DMS53 treated with DMSO at 0.1 percent for 48 hours (cell line): ENCODE data around the gene NIPAL4.
"Not testable (repeated sequence)": the region's sequence is repeated elsewhere in the genome, so short reads cannot be mapped to it uniquely, and the experiment has no call there.

Source experiments
- DNase-seq: peaks from one replicate; lab custom pipeline; 2025; ENCODE audit not compliant: unreplicated experiment; lab: John Stamatoyannopoulos, UW

NIPAL4 gene

GRCh38 chr5:157459715-157460599 lies at the start of gene NIPAL4:
Gene NIPAL4 (plus strand): TSS chr5:157460213. CDS start chr5:157460321, 108 bp downstream.
- DNase-seq, result no peak

- no peak for DNase-seq
Observed at GRCh38 chr5:157415838-157416237, 44.2 kb upstream of the NIPAL4 start.

GRCh38 chr5:157419521-157419920 lies 40.5 kb upstream of the NIPAL4 start:
- not testable (repeated sequence) for DNase-seq

- not testable (repeated sequence) for DNase-seq
Observed at GRCh38 chr5:157429920-157430319, 30.1 kb upstream of the NIPAL4 start.

GRCh38 chr5:157431544-157432200 lies 28.3 kb upstream of the NIPAL4 start:
- peak; percentile 56 for DNase-seq

GRCh38 chr5:157434096-157434495 lies 25.9 kb upstream of the NIPAL4 start:
- DNase-seq, result no peak

- DNase-seq, result no peak
Observed at GRCh38 chr5:157443041-157443549, 16.9 kb upstream of the NIPAL4 start.

GRCh38 chr5:157444224-157444623 lies 15.8 kb upstream of the NIPAL4 start:
- DNase-seq, result no peak

GRCh38 chr5:157445745-157446411 lies 14.1 kb upstream of the NIPAL4 start:
- DNase-seq, result no peak

GRCh38 chr5:157446412-157446935 lies 13.5 kb upstream of the NIPAL4 start:
- no peak for DNase-seq

GRCh38 chr5:157447201-157447637 lies 12.8 kb upstream of the NIPAL4 start:
- no peak for DNase-seq

GRCh38 chr5:157449011-157449723 lies 10.8 kb upstream of the NIPAL4 start:
- no peak for DNase-seq

GRCh38 chr5:157450024-157450423 lies 10.0 kb upstream of the NIPAL4 start:
- DNase-seq, result no peak

GRCh38 chr5:157451806-157452205 lies 8.2 kb upstream of the NIPAL4 start:
- no peak for DNase-seq

GRCh38 chr5:157454273-157454672 lies 5.7 kb upstream of the NIPAL4 start:
- DNase-seq, result no peak

- no peak for DNase-seq
Observed at GRCh38 chr5:157455057-157455456, 5.0 kb upstream of the NIPAL4 start.

- DNase-seq, result no peak
Observed at GRCh38 chr5:157456301-157456700, 3.7 kb upstream of the NIPAL4 start.

- DNase-seq, result no peak
Observed at GRCh38 chr5:157457391-157457790, 2.6 kb upstream of the NIPAL4 start.

GRCh38 chr5:157458835-157459234 lies 1.2 kb upstream of the NIPAL4 start:
- DNase-seq, result no peak

- no peak for DNase-seq
Observed at GRCh38 chr5:157460921-157461792, 1.1 kb downstream of the NIPAL4 start.
